RCC 7860 (cell line): ENCODE measurements around the gene B4GALT3.

ENCODE experiments used
- DNase-seq: peaks from one replicate; pipeline ENCODE4 v3.0.0-alpha.2; 2015; ENCODE audit warnings: low spot score
- FAIRE-seq: peaks from 2 replicates; lab custom pipeline; 2012; peaks lifted over from hg19 to GRCh38; lab: Jason Lieb, UNC

The B4GALT3 gene

DNA sequence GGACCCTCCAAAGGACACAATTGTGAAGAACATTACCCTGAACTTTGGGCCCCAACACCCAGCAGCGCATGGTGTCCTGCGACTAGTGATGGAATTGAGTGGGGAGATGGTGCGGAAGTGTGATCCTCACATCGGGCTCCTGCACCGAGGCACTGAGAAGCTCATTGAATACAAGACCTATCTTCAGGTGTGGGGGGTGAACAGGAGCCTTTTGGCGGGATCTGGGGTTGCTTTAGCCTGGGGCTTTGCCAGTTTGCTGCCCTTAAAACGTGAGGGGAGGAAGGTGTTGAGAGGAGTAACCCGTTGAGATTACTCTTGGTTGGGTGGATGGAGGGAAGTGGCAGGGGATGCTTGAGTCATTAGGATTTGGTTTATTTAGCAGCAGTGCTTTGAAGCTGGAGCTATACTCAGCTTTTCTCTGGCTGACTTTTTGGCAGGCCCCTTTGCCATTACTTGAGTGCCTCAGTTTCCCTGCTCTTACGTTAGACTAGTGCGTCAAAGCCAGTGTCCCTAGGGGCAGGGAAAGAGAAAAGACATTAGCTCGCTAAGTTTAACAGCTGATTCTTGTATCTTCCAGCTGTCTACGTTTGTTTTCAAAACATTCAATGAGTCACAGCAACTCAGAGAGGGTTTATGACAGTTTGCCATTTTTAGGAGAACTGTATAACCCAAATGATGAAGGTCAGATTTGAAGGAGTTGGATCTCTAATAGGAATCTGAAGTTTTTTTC lies 29.3 kb upstream of the B4GALT3 start:
- no peak for DNase-seq
- no peak for FAIRE-seq

DNA sequence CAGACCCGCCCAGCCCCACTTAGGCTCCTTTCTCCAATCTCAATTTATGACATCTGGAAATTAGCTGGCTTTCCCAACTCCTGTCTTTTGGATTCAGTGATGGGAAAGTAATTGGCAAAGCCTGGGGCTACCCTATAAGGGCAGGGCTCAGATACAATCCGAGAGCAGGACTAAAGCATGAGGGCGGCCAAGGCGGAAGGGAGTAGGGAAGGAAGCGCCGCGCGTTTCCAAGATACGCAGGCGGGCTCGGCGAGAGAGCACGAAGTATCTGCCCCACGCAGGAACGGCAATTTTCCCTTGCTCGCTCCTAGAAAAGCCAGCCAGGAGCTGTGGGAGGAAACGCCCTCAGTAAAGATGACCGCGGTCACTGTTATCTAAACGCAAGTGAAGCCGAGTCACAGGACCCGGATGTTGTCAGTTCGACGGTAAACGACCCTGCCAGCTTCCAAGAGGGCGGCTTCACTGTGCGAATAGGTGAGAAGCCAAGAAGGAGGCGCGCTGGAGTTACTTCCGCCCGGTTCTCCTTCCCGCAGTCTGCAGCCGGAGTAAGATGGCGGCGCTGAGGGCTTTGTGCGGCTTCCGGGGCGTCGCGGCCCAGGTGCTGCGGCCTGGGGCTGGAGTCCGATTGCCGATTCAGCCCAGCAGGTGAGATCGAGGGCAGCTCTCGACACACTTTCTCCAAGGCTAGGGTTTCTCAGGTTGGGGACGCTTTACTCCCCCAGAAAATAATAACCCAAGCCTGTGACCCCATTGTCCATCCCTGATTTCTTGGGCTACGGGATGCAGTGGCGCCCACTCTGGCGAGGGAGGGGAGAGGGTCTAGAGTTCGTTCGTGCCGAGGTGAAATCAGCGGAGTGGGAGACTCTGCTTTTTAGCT lies 24.8 kb upstream of the B4GALT3 start, which contains the start of gene NDUFS2:
Gene NDUFS2, plus strand, starts transcription at position 532 of the 877 bp plus-strand sequence. Its CDS starts 19 bp downstream, at position 551.
- DNase-seq (peak; percentile 95), FAIRE-seq (peak; percentile 73)

DNA sequence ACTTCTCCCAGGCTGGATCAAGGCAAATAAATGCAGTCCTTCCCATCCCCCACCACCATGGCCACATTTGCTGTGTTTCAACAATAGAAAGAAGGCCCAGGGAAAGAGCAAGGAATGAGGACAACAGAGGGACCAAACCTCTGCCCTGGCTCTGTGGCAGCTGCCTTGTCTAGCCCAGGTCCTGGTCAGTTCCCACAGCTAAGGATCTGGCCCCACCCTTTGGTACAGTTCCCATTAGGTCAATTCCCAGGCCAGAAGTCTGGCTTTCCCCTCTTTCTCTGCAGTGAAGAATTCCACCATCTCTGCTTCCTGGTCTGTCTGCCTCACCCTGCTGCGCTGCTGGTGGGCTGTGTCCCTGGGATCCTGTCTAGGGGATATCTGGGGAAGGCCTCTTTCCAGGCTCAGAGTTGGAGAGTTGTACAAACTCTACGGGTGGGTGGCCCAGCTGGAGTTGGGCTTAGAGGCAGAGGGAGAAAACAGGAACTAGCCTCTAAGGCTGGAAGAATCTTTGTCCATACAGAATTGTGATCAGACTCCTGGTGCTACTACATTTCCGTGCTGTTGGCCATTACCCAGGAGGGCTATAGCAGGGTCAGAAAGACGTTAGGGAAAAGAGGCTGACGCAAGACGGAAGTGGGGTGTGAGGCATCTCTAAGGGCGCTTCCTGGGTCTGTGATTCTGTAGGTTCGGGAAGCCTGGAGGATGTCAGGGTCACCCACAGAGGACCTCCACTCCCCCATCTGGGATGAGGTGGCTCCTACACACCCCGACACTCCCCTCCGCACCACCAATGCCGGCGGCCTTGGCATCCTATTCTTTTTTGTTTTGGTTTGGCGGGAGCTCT lies 23.9 kb upstream of the B4GALT3 start:
- DNase-seq (no peak), FAIRE-seq (no peak)

DNA sequence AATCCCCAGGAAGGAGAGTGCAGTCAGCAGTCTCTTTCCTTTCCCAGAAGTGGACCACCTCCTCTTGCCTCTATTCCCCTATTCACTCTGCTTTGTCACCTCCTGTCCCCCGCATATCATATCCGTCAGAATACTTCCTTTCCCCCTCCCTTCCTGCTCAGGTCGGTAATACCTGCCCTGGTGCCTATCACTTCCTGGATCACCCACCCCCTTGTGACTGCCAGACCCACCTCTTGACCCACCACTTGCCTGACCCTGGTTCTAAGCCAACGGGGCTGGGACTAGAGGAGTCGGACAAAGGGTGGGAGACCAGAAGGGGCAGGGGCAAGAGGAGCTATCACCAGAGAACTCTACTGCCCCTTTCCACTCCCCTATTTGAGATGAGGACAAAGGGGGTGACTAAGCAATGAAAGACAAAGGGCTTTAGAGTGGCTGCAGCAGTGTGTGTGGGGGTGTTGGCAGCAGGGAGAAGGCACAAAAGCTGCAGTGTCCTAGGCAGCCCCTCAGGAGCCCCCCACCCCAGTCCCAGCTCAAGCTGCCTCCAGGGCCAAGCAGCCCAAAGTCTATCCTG lies 23.2 kb upstream of the B4GALT3 start:
- FAIRE-seq (no peak), DNase-seq (no peak)

DNA sequence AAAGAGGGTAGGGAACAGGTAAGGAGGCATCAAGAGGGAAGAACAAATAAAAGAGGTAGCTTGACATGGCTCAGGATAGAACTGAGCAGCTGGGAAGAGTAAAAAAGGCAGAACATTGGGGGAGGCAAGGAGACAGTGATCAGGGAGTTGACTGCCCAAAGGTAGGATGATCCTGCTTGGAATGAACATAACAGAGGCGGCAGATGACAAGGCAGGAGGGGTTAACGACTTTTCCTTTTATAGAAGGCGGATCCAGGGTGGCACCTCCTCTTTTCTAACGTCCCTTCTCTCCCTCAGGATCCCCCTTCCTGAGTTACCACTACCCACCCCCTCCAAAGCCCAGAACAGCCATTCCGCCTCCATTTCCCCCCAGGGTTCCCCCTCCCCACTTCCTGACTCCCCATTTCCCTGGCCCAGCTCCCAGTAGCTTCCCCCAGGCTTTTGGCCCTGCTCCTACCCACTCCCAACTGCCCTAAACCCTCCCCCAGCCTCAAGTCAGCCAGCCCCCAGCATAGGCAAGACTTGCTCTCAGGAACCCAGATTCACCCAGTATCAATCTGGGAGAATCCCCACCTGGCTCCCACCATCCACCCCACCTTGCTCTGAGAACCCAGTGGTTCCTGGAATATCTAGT lies 22.3 kb upstream of the B4GALT3 start:
- no peak for FAIRE-seq
- DNase-seq: no peak

DNA sequence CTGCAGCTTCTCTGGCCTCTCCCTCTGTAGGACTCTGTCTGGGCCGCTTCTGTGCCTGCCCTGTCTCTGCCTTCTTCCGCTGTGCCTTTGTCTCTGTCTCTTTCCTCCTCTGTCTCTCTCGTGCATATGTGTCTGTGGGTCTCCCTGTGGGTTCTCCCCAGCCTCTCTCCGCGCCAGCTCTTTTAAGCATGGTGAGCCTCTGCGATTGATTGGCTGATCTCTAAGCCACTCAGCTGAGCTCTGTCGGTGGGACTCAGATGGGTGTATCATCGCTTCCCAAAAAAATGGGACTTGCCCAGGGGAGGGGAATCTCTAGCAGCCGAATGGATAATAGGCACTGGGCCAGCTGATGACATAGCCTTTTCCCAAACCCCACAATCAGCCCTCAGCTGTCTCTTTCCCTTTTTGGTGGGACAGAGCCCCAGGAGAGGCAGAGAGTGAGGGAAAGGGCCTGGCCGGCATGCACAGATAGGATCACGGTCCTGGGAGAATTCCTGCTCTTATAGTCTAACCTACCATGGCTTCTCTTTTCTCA lies 21.7 kb upstream of the B4GALT3 start, which contains the start of gene ADAMTS4:
Gene ADAMTS4, minus strand, starts transcription at position 158 of the 535 bp plus-strand sequence. CDS start 427 bp downstream, outside the sequence.
- DNase-seq (no peak), FAIRE-seq (no peak)

DNA sequence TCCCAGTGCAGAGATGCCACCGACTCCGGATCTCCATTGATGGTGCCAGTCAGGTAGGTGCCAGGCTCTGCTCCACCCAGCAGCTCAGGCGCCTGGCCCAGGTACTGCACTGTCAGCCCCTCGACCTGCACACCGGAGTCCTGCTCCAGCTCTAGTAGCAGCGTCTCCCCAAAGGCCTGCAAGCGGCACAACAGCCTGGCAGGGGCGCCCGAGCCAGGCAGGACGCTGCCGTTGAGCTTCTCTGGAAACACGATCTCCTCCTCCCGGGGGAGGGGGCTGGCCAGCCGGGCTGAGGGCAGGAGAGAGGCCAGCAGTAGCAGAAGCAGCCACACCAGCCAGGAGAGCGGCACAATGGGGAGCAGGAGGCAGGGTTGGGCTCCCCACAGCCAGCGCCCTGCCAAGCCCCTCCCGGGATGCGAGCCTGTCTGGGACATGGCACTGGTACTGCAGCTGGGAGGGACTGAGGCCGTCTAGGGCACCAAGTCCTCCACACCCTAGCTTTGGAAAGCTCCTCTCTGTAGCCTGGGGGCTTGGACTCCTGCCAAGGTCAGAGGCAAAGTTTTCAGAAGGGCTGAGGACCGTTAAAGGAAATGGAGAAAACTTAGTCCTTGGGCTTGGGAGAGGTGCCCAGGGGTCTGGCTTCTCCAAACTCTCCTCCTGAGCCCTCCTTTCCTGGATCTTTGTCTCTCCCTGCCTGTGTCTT lies 21.0 kb upstream of the B4GALT3 start:
- FAIRE-seq: no peak
- DNase-seq: no peak

DNA sequence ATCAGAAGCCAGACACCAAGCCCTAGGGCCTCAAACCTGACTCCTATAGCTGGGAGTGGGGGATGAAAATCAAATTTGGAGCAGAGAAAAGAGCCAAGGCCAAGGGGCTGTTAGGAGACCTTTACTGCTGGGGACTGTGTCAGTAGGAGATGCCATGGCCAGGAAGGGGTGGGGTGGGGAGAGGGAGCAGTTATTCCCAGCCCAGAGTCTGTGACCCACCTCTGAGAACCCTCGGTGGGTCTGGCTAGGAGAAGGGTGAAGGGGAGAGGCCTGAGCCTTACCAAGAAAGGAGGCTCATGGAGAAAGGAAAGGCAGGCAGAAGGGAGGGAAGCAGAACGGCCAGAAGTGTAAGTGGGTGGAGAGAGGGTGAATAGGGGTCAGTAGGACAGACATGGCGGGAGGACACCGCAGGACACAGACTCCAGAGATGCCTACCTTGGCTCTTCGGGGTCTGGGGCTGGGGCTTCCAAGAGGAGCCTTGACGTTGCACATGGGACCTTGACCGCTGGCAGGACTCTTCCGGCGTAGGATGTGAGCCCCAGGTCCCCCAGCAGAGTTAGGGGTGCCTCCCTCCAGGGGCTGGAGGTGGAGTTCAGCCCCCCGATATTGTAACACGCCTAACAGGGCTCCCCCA lies 20.4 kb upstream of the B4GALT3 start:
- no peak for FAIRE-seq
- DNase-seq: no peak

DNA sequence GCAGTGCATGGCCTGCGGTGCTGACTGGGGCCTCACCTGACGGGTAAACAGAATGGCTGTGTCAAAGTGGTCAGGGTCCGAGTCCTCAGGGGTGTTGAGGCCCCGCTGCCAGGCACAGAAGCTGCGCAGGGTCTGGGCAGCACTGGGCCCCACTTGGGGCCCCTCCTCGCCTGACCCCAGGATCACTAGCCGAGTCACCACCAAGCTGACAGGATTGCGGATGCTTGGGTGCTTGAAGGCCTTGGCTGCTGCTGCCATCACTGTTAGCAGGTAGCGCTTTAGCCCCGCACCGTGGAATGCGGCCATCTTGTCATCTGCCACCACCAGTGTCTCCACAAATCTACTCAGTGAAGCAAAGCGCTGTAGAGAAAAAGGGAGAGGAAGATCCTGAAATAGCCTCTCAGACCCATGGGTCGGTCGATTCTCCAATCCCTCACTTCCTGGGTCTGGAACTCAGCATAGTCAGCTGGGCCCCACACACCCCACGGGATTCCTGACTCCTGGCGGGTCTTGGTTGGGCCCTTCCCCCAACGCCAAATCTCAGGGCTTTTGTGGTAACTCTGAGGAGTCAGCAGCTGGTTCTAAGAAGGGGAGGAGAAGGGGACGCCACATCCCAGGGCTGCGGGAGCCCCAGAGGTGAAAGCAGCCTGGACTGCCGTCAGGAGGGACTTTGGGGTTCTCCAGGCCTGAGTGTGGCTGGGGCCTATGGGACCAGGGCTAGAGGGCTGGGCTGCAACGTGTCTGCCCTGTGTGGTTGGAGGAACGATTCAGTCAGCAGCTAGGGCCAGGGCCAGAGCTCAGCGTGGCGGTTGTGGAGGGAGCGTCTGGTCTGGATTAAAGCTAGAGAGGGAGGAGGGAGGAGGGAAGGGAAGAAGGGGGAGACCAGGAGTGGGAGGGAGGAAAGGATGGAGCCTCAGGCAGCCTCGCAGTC lies 19.5 kb upstream of the B4GALT3 start:
- FAIRE-seq: no peak
- no peak for DNase-seq

DNA sequence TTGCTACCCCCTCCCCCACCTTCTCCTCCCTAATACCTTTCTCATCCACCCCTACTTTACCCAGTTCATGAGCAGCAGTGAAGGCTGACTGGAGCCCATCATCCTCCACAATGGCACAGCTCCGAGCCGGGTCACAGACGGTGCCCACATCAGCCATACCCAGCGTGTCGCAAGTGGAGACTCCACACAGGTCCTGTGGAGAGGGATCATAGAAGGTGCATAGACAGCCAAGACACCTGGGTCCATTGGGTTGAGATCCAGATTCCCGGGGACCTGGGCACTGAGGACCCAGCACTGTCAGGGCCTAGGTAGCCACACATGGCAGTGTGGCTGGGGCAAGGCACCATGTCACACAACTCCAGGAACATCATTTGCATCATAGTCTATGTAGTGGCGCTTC lies 18.8 kb upstream of the B4GALT3 start:
- FAIRE-seq: no peak
- no peak for DNase-seq

DNA sequence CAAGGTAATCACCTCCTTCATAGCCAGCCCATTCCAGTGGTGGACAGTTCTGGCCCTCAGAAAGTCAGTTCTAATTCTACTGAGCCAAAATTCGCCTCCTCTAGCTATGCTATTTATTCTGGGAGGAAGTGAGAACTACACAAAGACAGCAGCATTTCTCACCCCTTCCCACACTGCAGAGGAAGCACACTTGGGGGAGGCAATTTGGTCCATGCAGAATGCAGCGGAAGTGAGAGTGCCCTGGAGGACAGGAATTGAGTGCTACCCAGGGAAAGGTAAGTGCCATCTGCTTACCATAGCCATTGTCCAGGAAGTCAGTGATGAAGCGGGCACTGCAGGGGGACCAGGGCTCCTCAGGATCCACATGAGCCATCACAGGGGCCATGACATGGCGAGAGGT lies 17.9 kb upstream of the B4GALT3 start:
- no peak for FAIRE-seq
- DNase-seq: no peak

DNA sequence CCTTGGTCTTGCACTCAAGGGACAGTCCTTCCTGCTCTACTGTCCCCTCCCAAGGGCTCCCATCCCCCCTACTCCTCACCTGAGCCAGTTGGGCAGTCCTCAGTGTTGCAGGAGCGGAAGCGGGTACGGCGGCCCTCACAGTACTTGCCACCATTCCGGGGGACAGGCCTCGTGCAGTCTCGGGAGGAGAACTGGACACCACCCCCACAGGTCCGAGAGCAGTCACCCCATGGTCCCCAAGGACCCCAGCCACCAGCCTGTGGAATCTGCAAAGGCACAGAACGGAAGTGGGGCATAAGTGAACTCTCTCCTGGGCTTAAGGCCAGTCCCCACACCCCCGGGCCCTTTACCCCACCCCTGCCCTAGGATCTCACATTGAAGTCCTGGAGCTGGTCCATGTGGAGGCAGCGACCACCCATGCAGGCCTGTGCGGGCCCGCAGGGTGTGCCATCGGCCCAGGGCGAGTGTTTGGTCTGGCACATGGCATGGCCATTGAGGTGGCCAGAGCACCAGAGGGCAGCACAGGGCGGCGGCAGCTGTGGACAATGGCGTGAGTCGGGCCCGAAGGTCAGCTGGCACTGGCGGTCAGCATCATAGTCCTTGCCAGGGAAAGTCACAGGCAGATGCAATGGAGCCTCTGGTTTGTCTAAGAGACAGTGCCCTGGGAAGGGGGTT lies 16.4 kb upstream of the B4GALT3 start:
- FAIRE-seq (no peak), DNase-seq (peak; percentile 9)

DNA sequence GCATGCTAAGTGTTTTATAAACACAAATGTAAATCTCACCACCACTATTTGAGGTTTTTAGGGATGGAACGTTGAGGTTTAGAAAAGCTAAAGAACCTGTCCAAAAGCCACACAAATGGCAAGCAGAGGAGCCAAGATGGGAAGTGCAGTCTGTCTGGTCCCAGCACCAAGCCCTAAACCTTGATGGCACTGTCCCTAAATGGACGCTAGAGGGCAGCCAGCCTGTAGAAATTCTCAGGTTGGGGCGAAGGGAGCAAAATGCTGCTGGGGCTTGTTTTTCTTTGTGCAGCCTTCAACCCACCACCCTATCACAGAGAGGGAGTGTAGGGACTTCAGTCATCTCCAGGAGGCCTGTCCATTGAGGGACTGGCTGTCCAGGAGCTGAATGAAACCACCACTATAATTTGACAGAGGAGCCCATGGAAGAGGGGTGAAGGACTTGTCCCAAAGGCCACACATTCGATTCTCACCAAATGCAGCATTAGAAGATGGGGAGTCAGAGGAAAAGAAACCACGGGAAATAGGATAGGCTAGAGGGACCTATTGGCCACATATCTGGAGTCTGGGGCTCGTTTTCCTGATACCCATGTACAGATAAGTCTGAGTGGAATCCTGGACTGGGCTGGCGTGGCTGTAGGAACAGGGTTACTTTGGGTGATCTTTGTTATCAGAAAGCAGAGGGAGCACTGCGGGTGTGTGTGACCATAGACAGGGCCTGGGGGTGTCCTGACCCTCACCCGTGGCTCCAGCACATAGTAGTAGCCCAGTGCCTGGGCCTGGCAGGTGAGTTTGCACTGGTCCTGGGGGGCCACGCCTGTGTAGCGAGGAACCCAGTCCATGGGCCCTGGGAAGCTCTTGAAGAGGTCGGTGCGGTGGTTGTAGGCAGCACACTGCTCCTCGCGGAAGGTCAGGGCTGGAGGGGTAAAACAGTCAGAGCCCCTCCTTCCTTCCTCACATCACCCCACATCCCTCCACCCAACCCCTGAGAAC lies 15.5 kb upstream of the B4GALT3 start:
- no peak for FAIRE-seq

DNA sequence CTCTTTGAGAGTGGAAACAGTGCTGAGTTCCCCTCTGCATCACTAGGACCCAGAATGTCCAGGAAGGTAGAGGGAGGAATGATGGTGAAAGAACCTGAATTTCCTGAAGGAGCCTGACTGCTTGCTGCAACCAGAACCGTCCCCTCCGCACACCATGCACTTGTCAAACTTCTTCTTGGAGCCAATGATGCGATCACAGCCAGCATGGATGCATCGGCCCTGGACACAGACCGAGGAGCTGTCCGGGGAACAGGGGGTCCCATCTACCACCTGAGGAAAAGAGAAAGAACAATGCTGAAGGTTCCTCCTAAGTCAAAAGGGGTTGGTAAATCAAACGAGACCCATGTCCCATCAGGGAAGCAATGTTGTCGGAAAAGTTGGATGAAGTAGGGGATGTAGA lies 14.7 kb upstream of the B4GALT3 start:
- FAIRE-seq: no peak
- DNase-seq: no peak

More for the DNA sequence above, 15.5 kb upstream of the B4GALT3 start:
- DNase-seq: peak; percentile 35

DNA sequence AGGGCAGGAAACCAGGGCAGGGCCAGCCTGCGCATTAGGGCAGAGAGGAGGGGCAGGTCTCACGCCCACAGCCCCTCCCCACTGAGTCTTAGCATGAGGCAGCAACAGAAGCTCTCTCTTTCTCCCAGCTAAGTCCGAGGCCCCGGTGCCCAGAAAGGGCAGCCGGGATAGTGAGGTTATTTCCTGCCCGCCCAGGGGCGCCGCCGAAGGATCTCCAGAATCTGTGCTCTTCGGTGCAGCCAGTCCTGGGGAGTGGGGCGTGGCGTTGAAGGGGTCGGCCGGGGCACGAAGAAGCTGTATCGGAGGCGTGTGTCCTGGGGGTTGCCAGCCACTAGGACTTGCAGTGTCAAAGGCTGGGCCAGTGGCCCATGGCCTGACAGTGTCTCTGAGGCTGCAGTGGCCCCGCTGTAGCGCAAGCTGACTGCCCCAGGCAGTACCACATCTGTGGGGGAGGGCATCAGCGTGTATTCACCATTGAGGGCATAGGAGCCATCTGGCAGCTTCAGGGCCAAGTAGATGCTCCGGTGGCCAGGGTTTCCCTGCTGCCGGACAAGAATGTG lies 13.7 kb upstream of the B4GALT3 start:
- DNase-seq (no peak), FAIRE-seq (no peak)

DNA sequence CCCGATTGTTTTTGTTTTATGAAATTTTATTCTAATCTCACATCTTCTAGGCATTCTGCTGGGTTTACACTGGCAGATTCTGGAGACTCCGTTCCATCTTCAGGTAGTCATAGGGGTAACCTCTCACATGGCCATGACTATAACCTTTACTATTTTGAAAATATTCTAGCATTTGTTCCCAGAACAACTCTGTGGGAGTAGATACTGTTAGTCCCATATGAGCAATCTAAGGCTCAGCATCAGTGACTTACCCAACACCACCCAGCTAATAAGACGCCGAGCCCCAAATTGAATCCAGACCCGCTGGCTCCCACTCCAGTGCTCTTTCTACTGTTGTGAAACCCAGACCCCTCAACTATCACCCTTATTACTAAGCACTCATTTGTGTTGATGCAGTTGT lies 11.7 kb upstream of the B4GALT3 start:
- DNase-seq: no peak
- no peak for FAIRE-seq
